BE2C (cell line): ENCODE results near the gene MCOLN1.

Experiments used
- DNase-seq: peaks from one replicate; pipeline ENCODE4 v3.0.0-alpha.2; 2020
- H3K27me3 ChIP-seq: fragments of 250-450 bp; sonication (Bioruptor Pico); 2 replicates; pipeline ENCODE4 v1.5.1; 2020; ENCODE audit warnings: mild to moderate bottlenecking
- H3K36me3 ChIP-seq: fragments of 250-450 bp; sonication (Bioruptor Pico); 2 replicates; pipeline ENCODE4 v1.5.1; 2020; ENCODE audit warnings: mild to moderate bottlenecking
- H3K4me1 ChIP-seq: fragments of 250-450 bp; sonication (Bioruptor Pico); 2 replicates; pipeline ENCODE4 v1.5.1; 2020
- H3K4me3 ChIP-seq: 2 replicates; pipeline ENCODE4 v1.5.1; 2011; ENCODE audit warnings: low read depth, low read length
- H3K9me3 ChIP-seq: fragments of 250-450 bp; sonication (Bioruptor Pico); 2 replicates; pipeline ENCODE4 v1.5.1; 2020
- CTCF ChIP-seq: IDR thresholded peaks from 2 replicates; pipeline ENCODE4 v1.5.1; 2012; ENCODE audit warnings: mild to moderate bottlenecking, low read depth, low read length

Gene MCOLN1

GRCh38 chr19:7578127-7578526, 55.7 kb downstream of the MCOLN1 start:
- Histone ChIP-seq H3K27me3 (peaks cover 59% of the 10 kb centered on the region), H3K9me3 (no peaks in the 10 kb centered on the region), H3K4me3 (no peak overlapping the region), H3K36me3 (no peaks in the 10 kb centered on the region), H3K4me1 (no peaks in the 10 kb centered on the region)
- no peak for DNase-seq
- TF ChIP-seq CTCF = no peak

- H3K4me3 ChIP-seq = no peak overlapping the region
Observed at GRCh38 chr19:7579182-7579581, 56.8 kb downstream of the MCOLN1 start.

GRCh38 chr19:7582446-7582845, 60.0 kb downstream of the MCOLN1 start:
- no peak for TF ChIP-seq CTCF
- H3K36me3 ChIP-seq = no peaks in the 10 kb centered on the region
- H3K4me1 ChIP-seq = no peaks in the 10 kb centered on the region
- H3K9me3 ChIP-seq = no peaks in the 10 kb centered on the region
- no peak overlapping the region for H3K4me3 ChIP-seq
- DNase-seq = no peak
- peaks cover 55% of the 10 kb centered on the region for H3K27me3 ChIP-seq

More at GRCh38 chr19:7579182-7579581, 56.8 kb downstream of the MCOLN1 start:
- no peak for TF ChIP-seq CTCF
- Histone ChIP-seq H3K9me3 (no peaks in the 10 kb centered on the region), H3K4me1 (no peaks in the 10 kb centered on the region), H3K36me3 (no peaks in the 10 kb centered on the region), H3K27me3 (peaks cover 61% of the 10 kb centered on the region)
- no peak for DNase-seq
